Mesendoderm (in vitro differentiated cells): ENCODE results near the gene SSH2.
"Not testable (repeated sequence)": the region's sequence is repeated elsewhere in the genome, so short reads cannot be mapped to it uniquely, and the experiment has no call there.

ENCODE experiments used
- DNase-seq: peaks from one replicate; pipeline ENCODE4 v3.0.0; 2013
- H2AK5ac ChIP-seq: 2 replicates; pipeline ENCODE4 v1.6.1; 2013; ENCODE audit warnings: low read length, inconsistent platforms
- H2BK120ac ChIP-seq: 2 replicates; pipeline ENCODE4 v1.6.1; 2013; ENCODE audit warnings: low read depth, mild to moderate bottlenecking, low read length, moderate library complexity, mixed read lengths
- H2BK15ac ChIP-seq: replicated peaks from 2 replicates; pipeline ENCODE4 v1.6.1; 2013; ENCODE audit warnings: low read depth, mild to moderate bottlenecking, moderate library complexity
- H2BK5ac ChIP-seq: 2 replicates; pipeline ENCODE4 v1.6.1; 2013; ENCODE audit warnings: low read length, inconsistent platforms
- H3K18ac ChIP-seq: 2 replicates; pipeline ENCODE4 v1.6.1; 2013; ENCODE audit warnings: mild to moderate bottlenecking, low read length, mixed read lengths
- H3K23ac ChIP-seq: one replicate; pipeline ENCODE4 v1.6.1; 2013; ENCODE audit warnings: low read length
- H3K27ac ChIP-seq: 2 replicates; pipeline ENCODE4 v1.5.1; 2013; ENCODE audit warnings: low read depth, mild to moderate bottlenecking, inconsistent platforms, low read length, moderate library complexity
- H3K27me3 ChIP-seq: 2 replicates; pipeline ENCODE4 v1.6.1; 2013; ENCODE audit warnings: low read length, control low read depth, mild to moderate bottlenecking, inconsistent platforms; ENCODE audit not compliant: insufficient read depth, poor library complexity
- H3K36me3 ChIP-seq: 2 replicates; pipeline ENCODE4 v1.6.1; 2013; ENCODE audit warnings: low read length, inconsistent platforms; ENCODE audit not compliant: control insufficient read depth, insufficient read depth
- H3K4ac ChIP-seq: one replicate; pipeline ENCODE4 v1.6.1; 2013; ENCODE audit warnings: low read depth, mild to moderate bottlenecking, low read length, moderate library complexity
- H3K4me1 ChIP-seq: 2 replicates; pipeline ENCODE4 v1.6.1; 2013; ENCODE audit warnings: low read depth, low read length, inconsistent platforms; ENCODE audit not compliant: control insufficient read depth
- H3K4me2 ChIP-seq: 2 replicates; pipeline ENCODE4 v1.6.1; 2013; ENCODE audit warnings: low read length
- H3K4me3 ChIP-seq: 2 replicates; pipeline ENCODE4 v1.5.1; 2013; ENCODE audit warnings: mild to moderate bottlenecking, low read length
- H3K56ac ChIP-seq: one replicate; pipeline ENCODE4 v1.6.1; 2013; ENCODE audit warnings: low read length
- H3K79me1 ChIP-seq: 2 replicates; pipeline ENCODE4 v1.6.1; 2013; ENCODE audit warnings: low read length, inconsistent platforms
- H3K79me2 ChIP-seq: 2 replicates; pipeline ENCODE4 v1.6.1; 2013; ENCODE audit warnings: mild to moderate bottlenecking, low read length; ENCODE audit not compliant: control insufficient read depth, insufficient read depth
- H3K9ac ChIP-seq: 2 replicates; pipeline ENCODE4 v1.6.1; 2013; ENCODE audit warnings: low read length, inconsistent platforms
- H4K5ac ChIP-seq: one replicate; pipeline ENCODE4 v1.6.1; 2013; ENCODE audit warnings: low read length
- H4K8ac ChIP-seq: one replicate; pipeline ENCODE4 v1.6.1; 2013; ENCODE audit warnings: low read depth, mild to moderate bottlenecking, control low read depth, low read length, moderate library complexity
- WGBS: extraction: QIAGEN DNeasy Blood & Tissue Kit; methylation state at CpG from one replicate; pipeline ENCODE4 v1.1.7; 2013; ENCODE audit warnings: low lambda C conversion rate, missing lambda C conversion rate; ENCODE audit not compliant: insufficient coverage; ENCODE audit errors: extremely low coverage; 5-methylcytosine and 5-hydroxymethylcytosine counted together

Gene SSH2

DNA sequence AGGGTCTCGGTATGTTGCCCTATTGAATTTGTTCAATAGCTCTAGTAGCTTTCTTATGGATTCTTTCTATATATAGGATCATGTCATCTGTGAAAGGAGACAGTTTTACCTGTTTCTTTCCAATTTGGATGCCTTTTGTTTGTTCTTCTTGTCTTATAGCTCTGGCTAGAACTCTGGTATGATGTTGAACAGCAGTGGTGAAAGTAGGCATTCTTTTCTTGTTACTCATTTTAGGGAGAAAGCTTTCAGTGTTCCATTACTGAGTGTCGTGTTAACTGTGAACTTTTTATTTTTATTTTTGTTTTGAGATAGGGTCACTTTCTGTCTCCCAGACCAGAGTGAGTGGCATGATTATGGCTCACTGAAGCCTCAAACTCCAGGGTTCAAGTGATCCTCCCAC lies 32.6 kb upstream of the SSH2 start:
- H3K36me3 ChIP-seq: no peaks in the 10 kb centered on the region
- no peak overlapping the region for H2BK5ac ChIP-seq
- H3K4me3 ChIP-seq: no peak overlapping the region
- no peak overlapping the region for H3K18ac ChIP-seq
- no peak for DNase-seq
- no peak overlapping the region for H3K4ac ChIP-seq
- H3K23ac ChIP-seq: no peak overlapping the region
- no peak overlapping the region for H3K56ac ChIP-seq
- H3K27me3 ChIP-seq: no peaks in the 10 kb centered on the region
- WGBS: no CpG with 5 or more reads among the region's 2 CpGs
- H2BK120ac ChIP-seq: no peak overlapping the region
- H4K5ac ChIP-seq: no peak overlapping the region
- H4K8ac ChIP-seq: no peak overlapping the region
- H3K4me2 ChIP-seq: no peak overlapping the region
- no peak overlapping the region for H3K27ac ChIP-seq
- no peaks in the 10 kb centered on the region for H3K79me2 ChIP-seq
- no peak overlapping the region for H2BK15ac ChIP-seq
- H2AK5ac ChIP-seq: no peak overlapping the region
- H3K4me1 ChIP-seq: no peaks in the 10 kb centered on the region
- no peaks in the 10 kb centered on the region for H3K79me1 ChIP-seq
- H3K9ac ChIP-seq: no peak overlapping the region

- no peak overlapping the region for H3K4ac ChIP-seq
- H4K5ac ChIP-seq: no peak overlapping the region
- no peak overlapping the region for H3K4me3 ChIP-seq
Observed at GRCh38 chr17:29959658-29960337, 29.8 kb upstream of the SSH2 start.

DNA sequence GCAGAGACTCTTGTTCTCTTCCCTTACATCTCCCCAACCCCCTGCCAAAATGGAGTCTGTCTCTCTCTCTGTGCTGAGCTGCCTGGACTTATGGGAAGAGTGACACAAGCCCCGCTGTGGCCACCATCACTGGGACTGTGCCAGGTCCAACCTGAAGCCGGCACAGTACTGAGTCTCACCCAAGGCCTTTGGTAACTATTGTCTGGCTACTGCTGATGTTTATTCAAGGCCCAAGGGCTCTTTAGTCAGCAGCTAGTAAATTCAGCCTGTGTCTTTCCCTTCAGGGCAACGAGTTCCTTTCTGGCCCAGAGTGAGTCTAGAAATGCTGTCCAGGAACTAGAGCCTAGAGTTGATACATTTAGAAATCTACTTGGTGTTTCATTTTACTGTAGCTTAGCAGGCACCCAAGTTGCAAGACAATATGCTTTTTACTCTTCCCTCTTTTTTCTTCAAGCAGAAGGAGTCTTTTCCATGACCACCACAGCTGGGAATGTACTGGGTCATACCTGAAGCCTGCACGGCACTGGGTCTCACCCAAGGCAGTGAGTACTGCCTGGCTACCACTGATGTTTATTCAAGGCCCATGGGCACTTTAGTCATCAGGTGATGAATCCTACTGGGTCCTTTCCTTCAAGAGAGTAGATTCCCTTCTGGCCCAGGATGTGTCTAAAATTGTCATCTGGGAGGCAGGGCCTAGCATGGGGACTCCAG lies 29.1 kb upstream of the SSH2 start:
- Histone ChIP-seq H2AK5ac (no peak overlapping the region), H3K23ac (no peak overlapping the region), H2BK15ac (no peak overlapping the region), H2BK120ac (no peak overlapping the region), H4K8ac (no peak overlapping the region), H3K79me2 (no peaks in the 10 kb centered on the region), H3K4me1 (no peaks in the 10 kb centered on the region), H3K56ac (no peak overlapping the region), H4K5ac (no peak overlapping the region), H3K36me3 (no peaks in the 10 kb centered on the region), H3K79me1 (no peaks in the 10 kb centered on the region), H3K4me2 (no peak overlapping the region), H3K27me3 (no peaks in the 10 kb centered on the region), H3K18ac (no peak overlapping the region), H3K27ac (no peak overlapping the region), H2BK5ac (no peak overlapping the region), H3K4me3 (no peak overlapping the region), H3K9ac (no peak overlapping the region), H3K4ac (no peak overlapping the region)
- WGBS: no CpG with 5 or more reads among the region's 4 CpGs
- DNase-seq: peak; percentile 4

More at GRCh38 chr17:29959658-29960337, 29.8 kb upstream of the SSH2 start:
- Histone ChIP-seq H2BK5ac (no peak overlapping the region), H2BK120ac (no peak overlapping the region), H2AK5ac (no peak overlapping the region), H3K79me1 (no peaks in the 10 kb centered on the region), H3K36me3 (no peaks in the 10 kb centered on the region), H3K79me2 (no peaks in the 10 kb centered on the region), H3K9ac (no peak overlapping the region), H3K18ac (no peak overlapping the region), H3K23ac (no peak overlapping the region), H3K27me3 (no peaks in the 10 kb centered on the region), H3K56ac (no peak overlapping the region), H2BK15ac (no peak overlapping the region), H3K27ac (no peak overlapping the region), H3K4me1 (no peaks in the 10 kb centered on the region), H3K4me2 (no peak overlapping the region), H4K8ac (no peak overlapping the region)
- no peak for DNase-seq
- no CpG with 5 or more reads among the region's 4 CpGs for WGBS

- not testable (repeated sequence) for H2AK5ac ChIP-seq, H2BK5ac ChIP-seq, H3K56ac ChIP-seq, H3K4me1 ChIP-seq, H3K36me3 ChIP-seq, H3K18ac ChIP-seq, DNase-seq, H3K79me2 ChIP-seq, H3K27me3 ChIP-seq, H3K4me3 ChIP-seq, H2BK15ac ChIP-seq, H4K5ac ChIP-seq, H3K9ac ChIP-seq, H4K8ac ChIP-seq, H3K23ac ChIP-seq, H3K4ac ChIP-seq, H2BK120ac ChIP-seq, H3K27ac ChIP-seq, H3K79me1 ChIP-seq, H3K4me2 ChIP-seq
- WGBS: no CpG with 5 or more reads among the region's 1 CpG
Observed at GRCh38 chr17:29957488-29957887, 27.5 kb upstream of the SSH2 start.

DNA sequence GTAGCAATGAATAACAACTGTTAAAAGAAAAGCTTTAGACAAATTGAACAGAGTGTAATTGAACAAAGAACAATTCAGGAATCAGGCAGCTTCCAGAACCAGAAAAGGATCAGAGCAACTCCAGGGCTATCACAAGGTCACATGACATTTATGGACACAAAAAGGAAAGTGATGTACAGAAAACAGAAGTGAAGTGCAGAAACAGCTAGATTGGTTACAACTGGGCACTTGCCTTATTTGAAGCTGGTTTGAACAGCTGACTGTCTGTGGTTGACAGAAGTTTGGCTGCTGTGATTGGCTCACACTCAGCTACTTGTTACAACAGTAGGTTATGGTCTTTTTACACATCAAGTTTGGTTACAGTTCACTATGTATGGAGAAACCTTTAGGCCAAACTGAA lies 26.2 kb upstream of the SSH2 start:
- H2BK120ac ChIP-seq: no peak overlapping the region
- H3K4me3 ChIP-seq: no peak overlapping the region
- no peak overlapping the region for H3K4me2 ChIP-seq
- H3K9ac ChIP-seq: no peak overlapping the region
- no peaks in the 10 kb centered on the region for H3K27me3 ChIP-seq
- no peak overlapping the region for H2BK15ac ChIP-seq
- H2AK5ac ChIP-seq: no peak overlapping the region
- no peaks in the 10 kb centered on the region for H3K36me3 ChIP-seq
- H3K4me1 ChIP-seq: no peaks in the 10 kb centered on the region
- no peaks in the 10 kb centered on the region for H3K79me1 ChIP-seq
- no peak overlapping the region for H3K56ac ChIP-seq
- no peak for DNase-seq
- H3K23ac ChIP-seq: no peak overlapping the region
- H3K27ac ChIP-seq: no peak overlapping the region
- H4K8ac ChIP-seq: no peak overlapping the region
- no peak overlapping the region for H4K5ac ChIP-seq
- no peak overlapping the region for H3K18ac ChIP-seq
- H3K79me2 ChIP-seq: no peaks in the 10 kb centered on the region
- no peak overlapping the region for H3K4ac ChIP-seq
- no peak overlapping the region for H2BK5ac ChIP-seq

- no peak overlapping the region for H3K23ac ChIP-seq
- no peak overlapping the region for H4K8ac ChIP-seq
- no CpG with 5 or more reads among the region's 4 CpGs for WGBS
- H2AK5ac ChIP-seq: no peak overlapping the region
- no peak overlapping the region for H4K5ac ChIP-seq
- H3K9ac ChIP-seq: no peak overlapping the region
- H2BK5ac ChIP-seq: no peak overlapping the region
- no peak overlapping the region for H3K56ac ChIP-seq
- H3K4me1 ChIP-seq: no peaks in the 10 kb centered on the region
- H3K36me3 ChIP-seq: no peaks in the 10 kb centered on the region
- H3K4me3 ChIP-seq: no peak overlapping the region
- no peaks in the 10 kb centered on the region for H3K79me1 ChIP-seq
- no peak overlapping the region for H3K4ac ChIP-seq
- H3K4me2 ChIP-seq: no peak overlapping the region
- H2BK15ac ChIP-seq: no peak overlapping the region
- H3K27ac ChIP-seq: no peak overlapping the region
- peak; percentile 8 for DNase-seq
- H3K27me3 ChIP-seq: no peaks in the 10 kb centered on the region
- H2BK120ac ChIP-seq: no peak overlapping the region
- H3K18ac ChIP-seq: no peak overlapping the region
- H3K79me2 ChIP-seq: no peaks in the 10 kb centered on the region
Observed at GRCh38 chr17:29954405-29954804, 24.4 kb upstream of the SSH2 start.
